ENCODE measurements around the gene TSC22D4.

TSC22D4 gene

GRCh38 chr7:100426516-100426915 lies 52.5 kb downstream of the TSC22D4 start:
- no peak for DNase-seq

- DNase-seq: no peak
These were observed 53.7 kb downstream of the TSC22D4 start for GRCh38 chr7:100425347-100425746.

- no peak for DNase-seq
These were observed 55.7 kb downstream of the TSC22D4 start for GRCh38 chr7:100423315-100423714.

GRCh38 chr7:100419660-100420226 lies 59.3 kb downstream of the TSC22D4 start:
- no peak for DNase-seq

GRCh38 chr7:100418930-100419659 lies 59.9 kb downstream of the TSC22D4 start:
- DNase-seq: no peak
